ENCODE measurements around the gene CCDC92. TPM values are rescaled to one million over a fixed set of nuclear protein-coding genes. Genes with fewer than 3 reads are reported as not detected.
"Not testable (repeated sequence)": the region's sequence is repeated elsewhere in the genome, so short reads cannot be mapped to it uniquely, and the experiment has no call there.

Gene CCDC92
- total and polyA plus RNA-seq, 2 experiments from 2014 or later: 49.3 to 67.0 TPM

- H3K27ac ChIP-seq: no peak overlapping the region
- peaks cover under 1% of the 10 kb centered on the region for H3K36me3 ChIP-seq
- H3K9me3 ChIP-seq (ENCODE audit: low read depth): no peaks in the 10 kb centered on the region
- no peaks in the 10 kb centered on the region for H3K27me3 ChIP-seq
- no peaks in the 10 kb centered on the region for H3K4me1 ChIP-seq (ENCODE audit: low read depth)
- H3K4me3 ChIP-seq: no peak overlapping the region
- no peak for DNase-seq (ENCODE audit: low read depth in 1 of 2, low spot score in 1 of 2)
- no peak for TF ChIP-seq CTCF (IDR thresholded peaks at IDR 0.05; ENCODE audit: low read depth, low read length)
Measured at GRCh38 chr12:123948401-123948795, 24.2 kb downstream of the CCDC92 start.

DNA sequence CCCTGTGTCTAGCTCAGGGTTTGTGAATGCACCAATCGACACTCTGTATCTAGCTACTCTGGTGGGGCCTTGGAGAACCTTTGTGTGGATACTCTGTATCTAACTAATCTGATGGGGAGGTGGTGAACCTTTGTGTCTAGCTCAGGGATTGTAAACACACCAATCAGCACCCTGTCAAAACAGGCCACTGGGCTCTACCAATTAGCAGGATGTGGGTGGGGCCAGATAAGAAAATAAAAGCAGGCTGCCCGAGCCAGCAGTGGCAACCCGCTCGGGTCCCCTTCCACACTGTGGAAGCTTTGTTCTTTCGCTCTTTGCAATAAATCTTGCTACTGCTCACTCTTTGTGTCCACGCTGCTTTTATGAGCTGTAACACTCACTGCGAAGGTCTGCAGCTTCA lies 25.1 kb downstream of the CCDC92 start:
- H3K4me1 ChIP-seq (ENCODE audit: low read depth); H3K27ac ChIP-seq; H3K36me3 ChIP-seq; H3K9me3 ChIP-seq (ENCODE audit: low read depth); H3K4me3 ChIP-seq; H3K27me3 ChIP-seq; DNase-seq (ENCODE audit: low read depth in 1 of 2, low spot score in 1 of 2): not testable (repeated sequence)

GRCh38 chr12:123946516-123947505 lies 25.8 kb downstream of the CCDC92 start:
- H3K4me1 ChIP-seq (ENCODE audit: low read depth); DNase-seq (ENCODE audit: low read depth in 1 of 2, low spot score in 1 of 2); H3K4me3 ChIP-seq; H3K27me3 ChIP-seq; H3K27ac ChIP-seq; H3K9me3 ChIP-seq (ENCODE audit: low read depth): not testable (repeated sequence)
- H3K36me3 ChIP-seq: peaks cover 11% of the 10 kb centered on the region

- no peak overlapping the region for H3K4me3 ChIP-seq
- no peak for TF ChIP-seq CTCF (IDR thresholded peaks at IDR 0.05; ENCODE audit: low read depth, low read length)
- H3K4me1 ChIP-seq (ENCODE audit: low read depth): no peaks in the 10 kb centered on the region
- no peak for DNase-seq (ENCODE audit: low read depth in 1 of 2, low spot score in 1 of 2)
- H3K36me3 ChIP-seq: peaks cover 11% of the 10 kb centered on the region
- H3K27me3 ChIP-seq: no peaks in the 10 kb centered on the region
- H3K9me3 ChIP-seq (ENCODE audit: low read depth): no peaks in the 10 kb centered on the region
- H3K27ac ChIP-seq: no peak overlapping the region
Measured at GRCh38 chr12:123946152-123946515, 26.5 kb downstream of the CCDC92 start.

- no peaks in the 10 kb centered on the region for H3K9me3 ChIP-seq (ENCODE audit: low read depth)
- TF ChIP-seq CTCF (IDR thresholded peaks at IDR 0.05; ENCODE audit: low read depth, low read length): no peak
- no peak for DNase-seq (ENCODE audit: low read depth in 1 of 2, low spot score in 1 of 2)
- H3K27me3 ChIP-seq: no peaks in the 10 kb centered on the region
- H3K36me3 ChIP-seq: peaks cover 11% of the 10 kb centered on the region
- H3K4me3 ChIP-seq: no peak overlapping the region
- no peak overlapping the region for H3K27ac ChIP-seq
- no peaks in the 10 kb centered on the region for H3K4me1 ChIP-seq (ENCODE audit: low read depth)
Measured at GRCh38 chr12:123945287-123946151, 27.1 kb downstream of the CCDC92 start.

DNA sequence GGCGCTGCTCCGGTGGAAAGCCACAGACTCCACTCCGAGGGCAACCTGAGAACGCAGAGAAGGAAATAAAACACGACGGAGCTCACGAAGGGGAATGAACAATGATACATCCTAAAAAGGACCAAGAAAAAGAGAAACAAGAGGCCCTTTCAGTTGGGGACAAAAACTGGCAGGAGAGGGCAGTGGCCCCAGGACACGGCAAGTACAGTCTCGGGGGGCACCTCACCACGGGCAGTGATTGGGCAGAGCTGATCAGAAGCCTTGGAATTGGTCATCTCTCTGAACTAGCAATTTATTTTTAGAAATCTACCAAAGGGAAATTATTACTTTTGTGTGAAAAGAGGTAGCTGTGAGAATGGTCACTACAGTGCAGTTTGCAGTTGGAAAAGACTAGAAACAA lies 27.9 kb downstream of the CCDC92 start:
- TF ChIP-seq CTCF (IDR thresholded peaks at IDR 0.05; ENCODE audit: low read depth, low read length): no peak
- no peaks in the 10 kb centered on the region for H3K4me1 ChIP-seq (ENCODE audit: low read depth)
- H3K9me3 ChIP-seq (ENCODE audit: low read depth): no peaks in the 10 kb centered on the region
- H3K27ac ChIP-seq: no peak overlapping the region
- no peaks in the 10 kb centered on the region for H3K27me3 ChIP-seq
- H3K36me3 ChIP-seq: peaks cover 18% of the 10 kb centered on the region
- H3K4me3 ChIP-seq: no peak overlapping the region
- no peak for DNase-seq (ENCODE audit: low read depth in 1 of 2, low spot score in 1 of 2)
